Stimulated activated CD8-positive, alpha-beta memory T cell treated with anti-CD3 and anti-CD28 coated beads, Interleukin-4, amount 100 ng/mL, for 48 hours (primary cell): ENCODE results near the gene EGFL8.

Source experiments
- DNase-seq: peaks from one replicate; pipeline ENCODE4 v3.0.0-alpha.2; 2020

The EGFL8 gene

GRCh38 chr6:32147401-32148132 is 16.8 kb upstream of the EGFL8 start:
- no peak for DNase-seq

GRCh38 chr6:32148289-32149091 is 15.9 kb upstream of the EGFL8 start:
- peak; percentile 86 for DNase-seq

- no peak for DNase-seq
Measured at GRCh38 chr6:32149092-32149755, 15.2 kb upstream of the EGFL8 start.

GRCh38 chr6:32149932-32150870 is 14.2 kb upstream of the EGFL8 start:
- DNase-seq = no peak

- DNase-seq = no peak
Measured at GRCh38 chr6:32151181-32151862, 13.1 kb upstream of the EGFL8 start.

GRCh38 chr6:32151863-32152768 is 12.3 kb upstream of the EGFL8 start, which contains the start of gene PRRT1:
TSS of gene PRRT1 (minus strand) at chr6:32151939. CDS start at chr6:32151827, 112 bp downstream.
- DNase-seq = no peak

GRCh38 chr6:32152769-32153563 is 11.4 kb upstream of the EGFL8 start:
- no peak for DNase-seq

- peak; percentile 90 for DNase-seq
Measured at GRCh38 chr6:32153564-32154513, 10.6 kb upstream of the EGFL8 start, which contains the start of gene PPT2. TSS of gene PPT2 (plus strand) at chr6:32154141. CDS start at chr6:32154595, 454 bp downstream.

- DNase-seq = peak; percentile 68
Measured at GRCh38 chr6:32154514-32155161, 9.8 kb upstream of the EGFL8 start.

GRCh38 chr6:32156891-32157290 is 7.5 kb upstream of the EGFL8 start:
- no peak for DNase-seq

- DNase-seq = no peak
Measured at GRCh38 chr6:32158052-32158451, 6.3 kb upstream of the EGFL8 start.

- DNase-seq = no peak
Measured at GRCh38 chr6:32163559-32164258, 686 bp upstream of the EGFL8 start.

GRCh38 chr6:32166411-32167061 is 2.1 kb downstream of the EGFL8 start:
- DNase-seq = peak; percentile 33

GRCh38 chr6:32167154-32167760 is 2.9 kb downstream of the EGFL8 start:
- no peak for DNase-seq

GRCh38 chr6:32167761-32168262 is 3.4 kb downstream of the EGFL8 start:
- DNase-seq = no peak

GRCh38 chr6:32168350-32168749 is 4.0 kb downstream of the EGFL8 start:
- no peak for DNase-seq
